GM18511 (cell line): ENCODE results near the gene CANT1.

Experiments
- ATAC-seq: cut with Tn5 transposase; IDR thresholded peaks from one replicate; pipeline ENCODE4 v1.9.1; 2021; ENCODE audit warnings: mild to moderate bottlenecking, moderate library complexity; ENCODE audit not compliant: unreplicated experiment

The CANT1 gene

GRCh38 chr17:78997231-78997741, 12.3 kb downstream of the CANT1 start:
- ATAC-seq: no peak

DNA sequence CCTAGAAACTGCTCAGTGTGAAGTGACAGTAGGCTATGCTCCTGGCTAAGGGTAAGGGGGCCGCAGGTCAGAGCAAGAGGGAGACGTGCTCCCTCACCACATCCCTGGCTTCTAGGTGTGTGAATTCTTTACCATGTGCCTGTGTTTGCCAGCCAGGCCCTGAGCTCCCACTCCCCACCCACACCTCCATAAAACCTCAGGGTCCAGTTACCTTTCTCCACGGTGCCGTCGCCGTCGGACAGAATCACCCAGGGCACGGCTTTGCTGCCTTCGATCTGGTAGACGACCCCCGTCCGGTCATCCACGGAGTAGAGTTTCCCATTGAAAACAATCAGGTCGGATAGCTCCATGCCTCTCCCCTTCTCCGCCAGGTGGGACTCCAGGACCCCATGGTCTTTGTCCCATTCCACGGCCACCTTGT, 12.8 kb downstream of the CANT1 start:
- ATAC-seq: no peak

DNA sequence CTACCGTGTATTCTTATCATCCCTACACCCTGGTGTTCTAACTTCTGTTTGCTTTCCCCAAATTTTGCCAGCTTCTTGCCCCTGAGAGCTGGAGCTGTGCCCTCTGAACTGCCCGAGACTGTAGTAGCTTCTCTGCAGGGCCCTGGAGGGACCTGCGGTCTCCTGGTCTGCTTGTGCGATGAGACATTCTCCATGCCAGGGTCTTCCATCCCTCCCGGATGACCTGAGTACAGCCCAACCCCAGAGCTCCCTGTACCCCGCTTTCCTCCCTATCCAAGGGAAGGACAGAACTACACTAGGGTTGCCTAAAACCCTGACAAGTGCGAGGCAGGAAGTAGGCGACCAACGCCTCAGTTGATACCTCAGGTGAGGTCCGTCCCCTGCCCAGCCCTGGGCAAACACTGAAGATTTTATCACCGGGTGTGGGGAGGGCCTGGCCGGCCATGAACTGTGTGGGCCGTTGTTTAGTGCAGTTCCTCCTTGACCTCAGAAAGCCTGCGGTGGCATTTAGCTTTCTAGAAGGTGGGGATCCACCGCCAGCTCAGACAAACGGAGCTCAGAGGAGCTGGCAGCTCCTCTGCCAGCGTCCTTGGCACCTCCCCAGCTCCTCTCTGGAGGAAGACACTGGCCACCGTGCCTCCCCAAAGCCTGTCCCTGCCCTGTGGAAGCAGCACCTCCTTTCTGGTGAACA, 13.7 kb downstream of the CANT1 start:
- ATAC-seq: no peak

DNA sequence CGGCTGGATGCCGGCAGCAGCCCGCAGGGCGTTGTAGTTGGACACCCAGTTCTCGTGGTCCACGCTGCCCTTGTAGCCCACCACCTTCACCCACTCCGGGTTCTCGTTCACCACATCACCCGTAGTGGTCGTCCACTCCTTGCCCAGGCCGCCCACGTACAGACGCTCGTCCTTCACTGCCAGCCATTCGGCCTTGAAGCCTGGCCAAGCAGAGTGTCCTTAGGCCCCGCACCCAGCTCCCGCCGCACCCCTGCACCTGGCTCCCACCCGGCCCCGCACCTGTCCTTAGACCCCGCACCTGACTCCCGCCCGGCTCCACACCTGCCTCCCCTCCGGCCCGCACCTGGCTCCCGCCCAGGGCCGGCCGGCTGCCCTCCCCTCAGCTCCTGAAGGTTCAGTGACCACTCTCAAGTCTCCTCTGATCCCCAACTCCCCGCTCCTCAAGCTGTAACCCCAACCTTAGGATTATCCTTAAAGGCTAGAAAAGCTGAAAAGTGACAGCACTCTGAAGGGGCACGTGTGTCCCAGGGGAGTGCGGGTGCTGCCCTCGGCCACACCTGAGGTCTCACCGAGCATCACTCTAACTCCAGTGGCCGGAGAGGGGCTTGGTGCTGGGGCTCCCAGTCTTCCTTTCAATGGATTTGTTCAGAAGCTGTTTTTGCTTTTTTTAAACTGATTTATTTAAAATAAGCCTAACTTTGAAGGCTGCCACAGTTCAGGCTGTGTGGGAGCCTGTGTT, 14.4 kb downstream of the CANT1 start:
- ATAC-seq: no peak

DNA sequence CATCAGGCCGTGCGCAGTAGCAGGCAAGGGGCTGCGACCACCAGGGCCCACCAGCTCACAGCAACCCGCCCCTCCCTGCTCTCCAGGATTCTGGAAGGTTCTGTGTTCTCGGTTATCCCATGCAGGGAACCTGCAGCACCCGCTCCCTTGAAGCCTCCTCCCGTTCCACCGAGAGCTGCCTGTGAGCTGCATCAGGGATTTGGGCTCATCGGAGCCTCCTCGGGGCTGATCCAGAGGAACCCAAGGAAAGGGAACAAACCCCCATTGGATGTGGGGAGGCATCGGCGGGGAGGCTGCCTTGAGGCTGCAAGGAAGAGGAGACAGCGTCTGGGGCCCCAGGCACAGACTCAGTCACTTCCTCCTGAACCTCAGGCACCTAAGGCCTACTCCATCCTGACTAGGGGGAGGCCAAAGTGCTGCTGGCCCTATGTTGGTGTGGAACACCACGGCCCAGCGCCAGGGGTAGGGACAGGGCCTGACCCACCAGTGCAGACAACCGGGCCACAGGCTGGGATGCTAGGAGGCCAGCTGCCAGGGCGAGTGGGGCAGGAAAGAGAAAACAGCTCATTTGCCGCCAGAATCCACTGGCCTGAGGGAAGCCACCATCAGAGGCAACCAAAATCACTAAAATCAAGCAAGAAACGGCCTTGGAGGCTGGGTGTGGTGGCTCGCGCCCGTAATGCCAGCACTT, 15.4 kb downstream of the CANT1 start:
- no peak for ATAC-seq

DNA sequence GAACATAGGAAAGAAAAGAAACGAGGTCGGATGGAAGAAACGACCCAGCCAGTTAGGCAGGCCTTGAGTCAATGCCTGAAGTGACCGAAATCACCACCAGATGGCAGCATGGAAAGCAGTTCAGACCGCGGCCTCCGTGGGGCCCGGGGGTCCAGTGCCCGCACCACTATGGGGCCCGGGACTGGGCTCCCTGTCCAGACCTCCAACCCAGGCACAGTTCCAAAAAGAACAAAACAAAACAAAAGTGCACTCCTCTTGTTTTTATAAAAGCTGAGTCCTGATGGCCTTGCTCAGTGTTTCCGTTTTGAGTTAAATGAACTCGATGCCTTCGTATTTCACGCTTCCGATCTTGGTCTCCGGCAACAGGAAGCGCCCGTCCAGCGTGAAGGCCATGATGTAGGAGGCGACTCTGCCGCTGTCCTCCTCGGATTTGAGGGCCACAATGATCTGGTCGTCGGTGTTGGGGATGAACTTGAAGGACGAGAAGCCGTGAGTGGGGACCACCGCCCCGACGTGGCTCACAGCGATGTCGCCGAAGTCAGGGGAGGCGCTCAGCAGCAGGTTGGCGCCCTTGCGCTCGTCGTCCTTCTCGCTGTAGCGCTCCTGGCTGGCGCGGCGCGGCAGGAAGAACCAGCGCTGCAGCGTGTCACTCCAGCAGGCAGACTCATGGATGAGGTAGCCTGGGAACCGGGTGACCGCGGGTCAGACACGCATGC, 16.2 kb downstream of the CANT1 start:
- ATAC-seq: no peak

- ATAC-seq: no peak
Observed at GRCh38 chr17:78992542-78993212, 16.9 kb downstream of the CANT1 start.

DNA sequence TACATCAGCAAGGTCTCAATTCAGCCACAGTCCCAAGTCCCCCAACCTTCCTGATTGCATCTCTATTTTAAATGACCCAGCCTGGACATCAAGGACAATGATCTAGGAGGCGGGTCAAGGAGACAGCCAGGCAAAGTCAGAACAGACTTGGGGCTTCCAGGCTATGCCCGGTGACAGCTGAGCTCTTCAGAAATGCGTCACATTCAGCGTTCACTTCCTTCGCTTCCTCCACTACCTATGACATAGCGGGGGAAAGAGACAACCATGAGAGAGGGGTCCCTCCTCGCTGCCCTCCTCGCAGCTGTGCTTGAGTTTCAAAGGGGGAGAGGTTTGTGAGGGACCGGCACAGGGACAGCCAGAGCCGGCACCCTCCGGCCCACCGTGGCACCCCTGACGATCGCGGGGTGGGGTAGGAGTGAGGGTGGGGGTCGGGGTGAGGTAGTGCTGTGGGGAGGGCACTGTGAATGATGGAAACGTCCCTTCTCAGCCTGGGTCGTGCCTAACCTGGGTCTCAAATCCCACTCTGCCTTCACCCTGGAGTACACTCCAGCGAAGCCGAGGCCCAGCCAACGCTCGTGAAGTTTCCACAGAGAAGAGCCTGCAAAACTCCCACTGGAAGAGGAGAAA, 17.5 kb downstream of the CANT1 start:
- no peak for ATAC-seq

GRCh38 chr17:78991017-78991738, 18.4 kb downstream of the CANT1 start:
- no peak for ATAC-seq

DNA sequence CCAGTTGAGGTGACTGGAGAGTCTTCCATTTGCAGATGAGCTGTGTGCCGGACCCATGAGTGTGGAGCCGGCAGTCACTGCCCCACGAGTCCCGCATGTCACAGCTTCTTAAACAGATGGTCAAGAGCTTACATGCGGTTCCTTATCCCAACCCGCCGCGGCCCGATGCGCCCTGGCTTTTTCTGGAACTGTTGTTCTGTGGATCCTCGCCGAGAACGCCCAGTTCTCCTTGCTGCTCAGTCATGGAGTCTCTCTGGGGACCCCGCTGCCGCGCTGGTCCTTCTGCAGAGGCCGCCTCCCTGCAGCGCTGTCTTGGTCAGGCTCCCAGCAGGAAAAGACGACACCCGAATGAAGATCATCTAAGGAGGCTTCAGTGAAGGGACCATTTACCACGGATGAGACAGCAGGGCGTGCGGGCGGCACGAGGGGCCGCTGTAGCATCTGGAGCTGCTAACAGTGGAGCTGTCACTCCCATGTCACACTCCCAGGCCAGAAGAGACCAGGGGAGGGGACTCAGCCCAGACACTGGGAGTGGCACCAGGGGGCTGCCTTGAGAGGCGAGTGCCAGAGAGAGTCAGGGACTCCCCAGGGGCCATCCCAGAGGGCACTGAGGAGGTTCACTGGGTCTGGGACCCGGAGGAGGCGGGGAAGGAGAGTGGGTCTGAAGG, 19.1 kb downstream of the CANT1 start:
- no peak for ATAC-seq

GRCh38 chr17:78988152-78988551, 21.4 kb downstream of the CANT1 start:
- ATAC-seq: no peak

- no peak for ATAC-seq
Observed at GRCh38 chr17:78986649-78987328, 22.8 kb downstream of the CANT1 start.

DNA sequence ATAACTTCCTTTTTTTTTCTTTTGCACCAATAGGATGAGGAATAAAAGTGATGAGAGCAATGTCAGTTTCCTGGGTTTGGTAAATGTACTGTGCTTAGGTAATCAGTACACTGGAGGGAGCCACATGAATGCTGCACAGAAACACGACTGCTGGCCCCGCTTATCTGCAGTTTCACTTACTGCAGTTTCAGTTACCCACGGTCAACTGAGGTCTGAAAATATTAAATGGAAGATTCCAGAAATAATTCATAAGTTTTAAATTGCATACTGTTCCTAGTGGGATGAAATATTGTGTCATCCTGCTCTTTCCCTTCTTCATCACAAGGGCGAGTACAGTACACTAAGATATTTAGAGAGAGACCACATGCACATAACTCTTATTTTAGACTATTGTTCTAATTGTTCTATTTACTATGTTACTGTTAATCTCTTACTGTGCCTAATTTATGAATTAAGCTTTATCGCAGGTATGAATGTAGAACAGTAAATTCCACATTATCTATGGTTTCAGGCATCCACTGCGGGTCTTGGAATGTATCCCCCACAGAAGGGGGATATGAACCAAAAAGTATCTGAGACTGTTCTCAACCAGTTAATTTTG, 23.4 kb downstream of the CANT1 start:
- ATAC-seq: no peak

- no peak for ATAC-seq
Observed at GRCh38 chr17:78985395-78985794, 24.2 kb downstream of the CANT1 start.

DNA sequence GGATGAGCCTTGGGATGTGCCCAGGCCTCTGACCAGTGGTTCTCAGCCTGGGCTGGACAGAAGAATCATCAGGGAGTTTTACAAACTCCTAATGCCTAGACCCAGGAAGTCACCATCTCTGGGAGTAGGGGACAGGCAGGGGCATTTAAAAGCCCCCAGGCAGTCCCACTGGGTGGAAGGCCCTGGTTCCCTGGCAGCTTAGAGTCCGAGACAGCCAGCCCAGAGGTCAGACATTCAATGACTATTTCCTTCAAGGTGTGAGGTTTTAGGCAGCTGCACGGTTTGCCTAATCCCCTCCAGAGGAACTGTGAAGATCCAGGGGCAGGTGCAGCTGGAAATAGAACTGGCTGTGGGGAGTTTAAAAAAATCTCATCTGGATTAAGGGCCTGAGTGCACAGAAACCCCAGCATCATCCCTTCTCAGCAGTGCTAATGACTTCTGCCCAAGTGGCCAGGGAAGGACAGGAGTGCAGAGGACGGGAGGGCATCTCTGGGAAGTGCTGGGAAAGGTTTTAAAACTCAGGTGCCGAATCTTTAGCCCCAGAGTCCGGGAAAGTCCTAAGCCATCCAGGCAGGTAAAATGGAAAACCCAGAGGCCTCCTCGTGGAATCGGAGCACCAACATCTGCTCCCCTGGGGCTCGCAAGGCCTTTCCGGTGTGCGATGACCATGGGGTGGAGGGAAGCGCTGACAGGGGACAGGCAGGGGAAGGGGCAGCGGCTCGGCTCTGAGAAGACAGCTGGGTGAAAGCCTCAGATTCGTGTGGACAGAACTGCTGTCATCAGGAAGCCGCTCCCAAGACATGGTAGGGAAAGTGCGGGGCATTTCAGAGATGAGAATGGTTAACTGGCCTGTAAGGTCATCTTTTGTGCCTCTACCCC, 28.3 kb downstream of the CANT1 start:
- ATAC-seq: no peak

GRCh38 chr17:78980624-78980972, 29.0 kb downstream of the CANT1 start:
- no peak for ATAC-seq
